ENCODE measurements around the gene GSTCD.

DNA sequence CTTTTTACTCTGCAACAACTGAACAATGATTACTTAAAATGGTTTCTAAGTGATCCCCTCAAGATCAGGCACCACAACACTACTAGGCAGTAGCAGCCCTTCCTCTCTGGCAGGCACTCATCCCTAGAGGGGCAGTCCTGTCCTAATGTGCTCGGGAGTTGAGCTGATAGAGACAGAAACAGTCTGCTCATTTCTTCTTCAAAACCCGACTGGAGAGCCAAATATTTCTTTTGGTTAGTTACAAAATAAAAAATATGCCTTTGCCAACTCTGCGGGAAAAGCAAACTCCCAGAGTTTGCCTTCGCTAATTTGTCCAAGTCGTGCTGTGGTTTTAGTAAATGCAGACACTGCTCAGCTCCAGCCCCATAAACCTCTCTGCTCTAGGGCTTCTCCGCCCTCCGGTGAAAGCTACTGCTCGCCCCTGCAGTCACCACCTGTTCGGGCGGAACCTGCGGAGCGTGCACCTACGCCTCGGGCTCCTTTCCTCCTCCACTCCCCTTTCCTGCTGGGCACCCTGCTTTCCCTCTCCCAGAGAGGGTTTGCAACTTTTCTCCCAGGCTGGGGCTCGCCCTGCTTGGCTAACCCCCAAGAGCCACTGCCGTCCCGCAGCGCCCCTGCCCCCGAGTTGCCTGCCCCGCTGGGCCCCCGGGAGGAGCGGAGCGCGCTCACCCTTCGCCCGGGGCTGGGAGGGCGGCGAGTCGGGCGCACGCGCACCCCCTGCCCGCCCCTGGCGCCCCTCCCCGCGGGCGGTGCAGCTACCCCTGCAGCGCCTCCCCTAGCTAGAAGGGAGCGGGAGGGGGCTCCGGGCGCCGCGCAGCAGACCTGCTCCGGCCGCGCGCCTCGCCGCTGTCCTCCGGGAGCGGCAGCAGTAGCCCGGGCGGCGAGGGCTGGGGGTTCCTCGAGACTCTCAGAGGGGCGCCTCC, 186.3 kb downstream of the GSTCD start, which contains the start of gene NPNT:
- TF ChIP-seq CTCF (IDR thresholded peaks at IDR 0.05): no peak
- no peak for TF ChIP-seq EZH2 (IDR thresholded peaks at IDR 0.05)
- TF ChIP-seq EZH2phosphoT487 (IDR thresholded peaks at IDR 0.05): no peak

All from neural progenitor cell (in vitro differentiated cells).